PC-3 (cell line): Measurements from ENCODE around the gene PLA2G2A. TPM values are rescaled to one million over a fixed set of nuclear protein-coding genes. Genes with fewer than 3 reads are reported as not detected.
"Not testable (repeated sequence)": the region's sequence is repeated elsewhere in the genome, so short reads cannot be mapped to it uniquely, and the experiment has no call there.

ENCODE experiments used
- ATAC-seq: fragments of 200-7000 bp; cut with Tn5 transposase; 2 replicates; pipeline ENCODE4 v1.9.1; 2020; ENCODE audit warnings: mild to moderate bottlenecking, moderate library complexity
- BruUV-seq: library from RNA; stranded (reverse); fragments of 400-500 nt; replicated peaks from 2 replicates; lab custom pipeline; 2021; lab: Mats Ljungman, UMichigan
- CTCF ChIA-PET: fragments of 300-600 bp; sonication (Branson Sonifier 250); formaldehyde crosslinking; loops from one replicate; lab custom pipeline; 2022; ENCODE audit warnings: antibody characterized with exemption; lab: Charles Lee
- POLR2A ChIA-PET: fragments of 300-600 bp; sonication (Branson Sonifier 250); formaldehyde crosslinking; loops from one replicate; lab custom pipeline; 2022; ENCODE audit warnings: antibody characterized with exemption; ENCODE audit not compliant: unreplicated experiment; lab: Charles Lee
- DNase-seq: peaks from one replicate; pipeline ENCODE4 v3.0.0-alpha.2; 2015
- H2AFZ ChIP-seq: fragments of 300-600 bp; sonication (generic); 2 replicates; pipeline ENCODE4 v1.6.0; 2016; ENCODE audit warnings: antibody characterized with exemption, low read length
- H3F3A ChIP-seq: fragments of 300-600 bp; sonication (generic); one replicate; pipeline ENCODE4 v1.6.0; 2017; ENCODE audit warnings: antibody characterized with exemption, low read length, control low read depth, mild to moderate bottlenecking; ENCODE audit not compliant: unreplicated experiment
- H3K27ac ChIP-seq: fragments of 300-600 bp; sonication (generic); 2 replicates; pipeline ENCODE4 v1.5.1; 2016; ENCODE audit warnings: mild to moderate bottlenecking, low read length
- H3K27me3 ChIP-seq: fragments of 300-600 bp; sonication (generic); 2 replicates; pipeline ENCODE4 v1.6.1; 2016; ENCODE audit warnings: low read length, mixed read lengths
- H3K36me3 ChIP-seq: fragments of 300-600 bp; sonication (generic); 2 replicates; pipeline ENCODE4 v1.6.1; 2016; ENCODE audit warnings: low read depth, mixed run types, low read length, mixed read lengths
- H3K4me1 ChIP-seq: fragments of 300-600 bp; sonication (generic); 2 replicates; pipeline ENCODE4 v1.5.1; 2016; ENCODE audit warnings: low read length; ENCODE audit not compliant: insufficient read depth
- H3K4me2 ChIP-seq: fragments of 300-600 bp; sonication (generic); 2 replicates; pipeline ENCODE4 v1.6.0; 2016; ENCODE audit warnings: low read length
- H3K4me3 ChIP-seq: fragments of 300-600 bp; sonication (generic); 2 replicates; pipeline ENCODE4 v1.5.1; 2016; ENCODE audit warnings: mild to moderate bottlenecking, low read length, mixed read lengths
- H3K79me2 ChIP-seq: fragments of 300-600 bp; sonication (generic); 2 replicates; pipeline ENCODE4 v1.6.1; 2017; ENCODE audit warnings: low read length, mixed read lengths
- H3K9ac ChIP-seq: fragments of 300-600 bp; sonication (generic); 2 replicates; pipeline ENCODE4 v1.6.0; 2016; ENCODE audit warnings: mild to moderate bottlenecking, low read length
- H3K9me2 ChIP-seq: fragments of 300-600 bp; sonication (generic); replicated peaks from 2 replicates; pipeline ENCODE4 v1.6.1; 2016; ENCODE audit warnings: mixed run types, low read length, mixed read lengths
- H3K9me3 ChIP-seq: fragments of 300-600 bp; sonication (generic); 2 replicates; pipeline ENCODE4 v1.6.1; 2016; ENCODE audit warnings: low read length, mixed read lengths
- H4K20me1 ChIP-seq: fragments of 300-600 bp; sonication (generic); 2 replicates; pipeline ENCODE4 v1.6.1; 2016; ENCODE audit warnings: low read length, mixed read lengths
- CTCF ChIP-seq: fragments of 300-600 bp; sonication (generic); conservative IDR thresholded peaks from 2 replicates; pipeline ENCODE4 v1.5.1; 2017; ENCODE audit warnings: antibody characterized with exemption, low read depth, mild to moderate bottlenecking, low read length
- EZH2 ChIP-seq: fragments of 300-600 bp; sonication (generic); IDR thresholded peaks from one replicate; pipeline ENCODE4 v1.6.1; 2017; ENCODE audit warnings: antibody characterized with exemption, mild to moderate bottlenecking, low read length; ENCODE audit not compliant: unreplicated experiment
- EZH2phosphoT487 ChIP-seq: fragments of 300-600 bp; sonication (generic); IDR thresholded peaks from 2 replicates; pipeline ENCODE4 v1.6.1; 2018; ENCODE audit warnings: mild to moderate bottlenecking, antibody characterized with exemption, low read length, borderline replicate concordance
- intact Hi-C: fragments of 100-400 bp; cut with micrococcal nuclease; formaldehyde crosslinking; loops from 2 replicates; pipeline ENCODE4 v1.9.0; 2023
- total RNA-seq: library from RNA; depleted of rRNA; stranded (reverse); fragments of >200 nt; gene quantifications from 2 replicates; pipeline ENCODE4 v1.2.3, GENCODE V29; 2014

The PLA2G2A gene
- total RNA-seq, 1 experiment from 2014 or later: not detected

- H3K9me2 ChIP-seq: no peaks in the 10 kb centered on the region
- H3F3A ChIP-seq: no peaks in the 10 kb centered on the region
- TF ChIP-seq EZH2: no peak
- TF ChIP-seq CTCF: no peak
- TF ChIP-seq EZH2phosphoT487: no peak
- no TSS peak for BruUV-seq
- 0 out of 2 replicates have a peak, but pooled peaks cover 3% of the 10 kb centered on the region for H3K9me3 ChIP-seq
- H2AFZ ChIP-seq: no peak overlapping the region
- ATAC-seq (no peak), DNase-seq (no peak)
- no peak overlapping the region for H3K4me2 ChIP-seq
- no peak overlapping the region for H3K27ac ChIP-seq
- no peaks in the 10 kb centered on the region for H4K20me1 ChIP-seq
- H3K4me1 ChIP-seq: no peaks in the 10 kb centered on the region
- no peaks in the 10 kb centered on the region for H3K79me2 ChIP-seq
- ChIA-PET POLR2A (no interaction called here), CTCF (no interaction called here)
- H3K9ac ChIP-seq: no peak overlapping the region
- no peaks in the 10 kb centered on the region for H3K27me3 ChIP-seq
- H3K36me3 ChIP-seq: no peaks in the 10 kb centered on the region
- H3K4me3 ChIP-seq: no peak overlapping the region
- intact Hi-C loops: no loop called here
Measured at GRCh38 chr1:19936061-19936750, 43.2 kb downstream of the PLA2G2A start.

DNA sequence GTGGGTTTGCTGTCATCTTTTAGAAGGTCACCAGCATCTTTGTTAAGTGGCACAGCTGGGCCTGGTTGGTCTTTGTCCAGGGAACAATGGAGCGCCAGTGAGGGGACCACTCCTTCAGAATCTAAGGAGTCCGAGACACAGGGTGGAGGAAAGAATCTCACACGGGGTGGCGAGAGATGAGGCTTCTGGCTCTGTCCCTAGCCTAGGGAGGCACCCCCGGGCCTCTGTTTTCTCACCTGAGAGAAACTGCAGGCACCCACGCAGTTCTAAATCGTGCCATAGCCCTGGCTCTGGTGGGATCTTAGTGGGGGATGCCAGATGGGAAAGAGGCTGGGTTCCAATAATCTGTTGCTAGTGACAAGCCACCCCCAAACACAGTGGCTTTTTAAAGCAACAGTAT, 45.1 kb downstream of the PLA2G2A start:
- no peaks in the 10 kb centered on the region for H3F3A ChIP-seq
- CTCF ChIA-PET: no interaction called here
- H3K79me2 ChIP-seq: no peaks in the 10 kb centered on the region
- intact Hi-C loops: no loop called here
- TF ChIP-seq EZH2phosphoT487 (no peak), CTCF (no peak), EZH2 (no peak)
- H3K9me2 ChIP-seq: no peaks in the 10 kb centered on the region
- H3K4me1 ChIP-seq: no peaks in the 10 kb centered on the region
- POLR2A ChIA-PET: no interaction called here
- no peaks in the 10 kb centered on the region for H3K27me3 ChIP-seq
- H3K9me3 ChIP-seq: 0 out of 2 replicates have a peak, but pooled peaks cover 6% of the 10 kb centered on the region
- H3K36me3 ChIP-seq: no peaks in the 10 kb centered on the region
- DNase-seq (no peak), ATAC-seq (no peak)
- no peak overlapping the region for H3K4me2 ChIP-seq
- no TSS peak for BruUV-seq
- H3K4me3 ChIP-seq: no peak overlapping the region
- H3K27ac ChIP-seq: no peak overlapping the region
- no peaks in the 10 kb centered on the region for H4K20me1 ChIP-seq
- H3K9ac ChIP-seq: no peak overlapping the region
- H2AFZ ChIP-seq: no peak overlapping the region

DNA sequence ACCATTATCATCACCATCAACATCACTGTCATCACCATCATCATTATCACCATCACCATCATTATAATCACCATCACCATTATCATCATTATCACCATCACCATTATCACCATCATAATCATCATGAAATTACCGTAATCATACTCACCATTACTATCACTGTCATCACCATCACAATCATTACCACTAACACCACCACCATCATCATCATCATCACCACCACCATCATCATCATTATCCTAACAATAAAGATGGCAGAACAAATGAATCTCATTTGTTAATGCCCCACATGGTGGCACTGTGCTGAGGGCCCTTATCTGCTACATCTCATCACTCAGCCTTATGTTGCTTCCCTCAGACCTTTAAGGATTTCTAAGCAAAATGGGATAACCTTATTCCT, 46.6 kb downstream of the PLA2G2A start:
- no peak overlapping the region for H2AFZ ChIP-seq
- H3K4me1 ChIP-seq: no peaks in the 10 kb centered on the region
- H3K4me3 ChIP-seq: no peak overlapping the region
- no peaks in the 10 kb centered on the region for H3K79me2 ChIP-seq
- DNase-seq: no peak
- no peak for ATAC-seq
- POLR2A ChIA-PET: no interaction called here
- no peaks in the 10 kb centered on the region for H4K20me1 ChIP-seq
- no peaks in the 10 kb centered on the region for H3K27me3 ChIP-seq
- TF ChIP-seq EZH2: no peak
- no peak for TF ChIP-seq EZH2phosphoT487
- TF ChIP-seq CTCF: no peak
- CTCF ChIA-PET: no interaction called here
- no peak overlapping the region for H3K4me2 ChIP-seq
- intact Hi-C loops: no loop called here
- H3K9ac ChIP-seq: no peak overlapping the region
- BruUV-seq: no TSS peak
- H3K9me2 ChIP-seq: no peaks in the 10 kb centered on the region
- H3K36me3 ChIP-seq: no peaks in the 10 kb centered on the region
- 0 out of 2 replicates have a peak, but pooled peaks cover 6% of the 10 kb centered on the region for H3K9me3 ChIP-seq
- no peak overlapping the region for H3K27ac ChIP-seq
- no peaks in the 10 kb centered on the region for H3F3A ChIP-seq

- POLR2A ChIA-PET: not testable (repeated sequence)
Measured at GRCh38 chr1:19927130-19927421, 52.3 kb downstream of the PLA2G2A start.

More at GRCh38 chr1:19927130-19927421, 52.3 kb downstream of the PLA2G2A start:
- H2AFZ ChIP-seq, intact Hi-C loops, H3K79me2 ChIP-seq, BruUV-seq, DNase-seq, H3F3A ChIP-seq, H3K36me3 ChIP-seq, H3K9me2 ChIP-seq, H3K27me3 ChIP-seq, H3K9me3 ChIP-seq, ATAC-seq, H4K20me1 ChIP-seq: not testable (repeated sequence)
- Histone ChIP-seq H3K4me1 (peaks cover 29% of the 10 kb centered on the region), H3K4me3 (peak overlapping the region; percentile 31; the same call in 1 of the 2 replicates), H3K4me2 (peak overlapping the region; percentile 58), H3K9ac (peak overlapping the region; percentile 38; the same call in 1 of the 2 replicates), H3K27ac (peak overlapping the region; percentile 95)
- CTCF ChIA-PET: interaction anchor here (0.7 kb wide), 1 partner anchor 8 kb away, joined by 3 read pairs; no protein-coding TSS in a partner anchor
